A172 (cell line): Measurements from ENCODE around the gene BBS4. TPM values are rescaled to one million over a fixed set of nuclear protein-coding genes. Genes with fewer than 3 reads are reported as not detected.

ENCODE experiments used
- DNase-seq: peaks from one replicate; pipeline ENCODE4 v3.0.0-alpha.2; 2015; ENCODE audit warnings: low spot score
- total RNA-seq: library from RNA; depleted of rRNA; stranded (reverse); fragments of >200 nt; shearing (Covaris generic); gene quantifications from 2 replicates; pipeline ENCODE4 v1.2.3, GENCODE V29; 2014

The BBS4 gene
- total RNA-seq, 1 experiment from 2014 or later = 31.7 TPM

- DNase-seq = no peak
These were observed 74.7 kb downstream of the BBS4 start for GRCh38 chr15:72760590-72761260.

- no peak for DNase-seq
These were observed 78.6 kb downstream of the BBS4 start for GRCh38 chr15:72764656-72765055.

- DNase-seq = no peak
These were observed 80.0 kb downstream of the BBS4 start for GRCh38 chr15:72766025-72766424.

- no peak for DNase-seq
These were observed 80.8 kb downstream of the BBS4 start for GRCh38 chr15:72766780-72767179.

GRCh38 chr15:72770673-72771328 is 84.8 kb downstream of the BBS4 start:
- DNase-seq = no peak

GRCh38 chr15:72771329-72771725 is 85.3 kb downstream of the BBS4 start:
- DNase-seq = no peak

- DNase-seq = no peak
These were observed 88.8 kb downstream of the BBS4 start for GRCh38 chr15:72774696-72775383.

GRCh38 chr15:72778796-72779195 is 92.8 kb downstream of the BBS4 start:
- DNase-seq = no peak

- no peak for DNase-seq
These were observed 95.6 kb downstream of the BBS4 start for GRCh38 chr15:72781631-72782030.

GRCh38 chr15:72782274-72783003 is 96.4 kb downstream of the BBS4 start:
- DNase-seq = no peak

- DNase-seq = peak; percentile 13
These were observed 97.1 kb downstream of the BBS4 start for GRCh38 chr15:72783004-72783639.

- peak; percentile 76 for DNase-seq
These were observed 97.8 kb downstream of the BBS4 start, which contains the start of gene ADPGK for GRCh38 chr15:72783640-72784455. TSS of gene ADPGK (minus strand) at chr15:72783758. CDS start at chr15:72783691, 67 bp downstream.

- DNase-seq = no peak
These were observed 98.5 kb downstream of the BBS4 start for GRCh38 chr15:72784456-72784876.

- DNase-seq = no peak
These were observed 99.4 kb downstream of the BBS4 start for GRCh38 chr15:72785432-72785831.

- no peak for DNase-seq
These were observed 99.8 kb downstream of the BBS4 start for GRCh38 chr15:72785841-72786240.

GRCh38 chr15:72786242-72786641 is 100.2 kb downstream of the BBS4 start:
- no peak for DNase-seq

- no peak for DNase-seq
These were observed 100.8 kb downstream of the BBS4 start for GRCh38 chr15:72786676-72787345.

GRCh38 chr15:72787526-72787925 is 101.5 kb downstream of the BBS4 start:
- DNase-seq = no peak
